Activated CD4-positive, alpha-beta T cell treated with anti-CD3 and anti-CD28 coated beads, Interleukin-2, amount 10 ng/mL, durations not matched to agents 24 days and 14 days (primary cell): ENCODE results near the gene PHOX2B. TPM values are rescaled to one million over a fixed set of nuclear protein-coding genes. Genes with fewer than 3 reads are reported as not detected.
"Not testable (repeated sequence)": the region's sequence is repeated elsewhere in the genome, so short reads cannot be mapped to it uniquely, and the experiment has no call there.

ENCODE experiments used
- DNase-seq: peaks from one replicate; pipeline ENCODE4 v3.0.0; 2022
- H3K27ac Mint-ChIP-seq: one replicate; pipeline ENCODE4 v1.8.0; 2022; ENCODE audit warnings: mild to moderate bottlenecking, mixed read lengths
- H3K27me3 Mint-ChIP-seq: one replicate; pipeline ENCODE4 v1.8.0; 2022; ENCODE audit warnings: mixed read lengths
- H3K36me3 Mint-ChIP-seq: one replicate; pipeline ENCODE4 v1.8.0; 2022; ENCODE audit warnings: low read depth, mild to moderate bottlenecking, mixed read lengths
- H3K4me1 Mint-ChIP-seq: one replicate; pipeline ENCODE4 v1.8.0; 2021; ENCODE audit warnings: mixed read lengths
- H3K4me3 Mint-ChIP-seq: one replicate; pipeline ENCODE4 v1.8.0; 2022; ENCODE audit warnings: mild to moderate bottlenecking, moderate library complexity, mixed read lengths
- H3K9me3 Mint-ChIP-seq: one replicate; pipeline ENCODE4 v1.8.0; 2021; ENCODE audit warnings: mixed read lengths
- intact Hi-C: fragments of 100-400 bp; cut with micrococcal nuclease; formaldehyde crosslinking; loops from one replicate; pipeline ENCODE4 v1.15.1; 2023
- total RNA-seq: library from RNA; stranded (reverse); gene quantifications from 2 replicates; pipeline ENCODE4 v1.2.3, GENCODE V29; 2022

PHOX2B gene
- total RNA-seq, 1 donor from 2014 or later: not detected

- Mint-ChIP-seq H3K4me3 (no peak overlapping the region), H3K27me3 (no peaks in the 10 kb centered on the region)
Observed at GRCh38 chr4:41713768-41714167, 34.8 kb downstream of the PHOX2B start.

GRCh38 chr4:41712425-41712824 lies 36.1 kb downstream of the PHOX2B start:
- intact Hi-C loops: no loop called here
- no peak for DNase-seq
- H3K9me3 Mint-ChIP-seq: no peaks in the 10 kb centered on the region
- H3K27me3 Mint-ChIP-seq: no peaks in the 10 kb centered on the region
- H3K4me3 Mint-ChIP-seq: no peak overlapping the region
- no peaks in the 10 kb centered on the region for H3K36me3 Mint-ChIP-seq
- no peak overlapping the region for H3K27ac Mint-ChIP-seq
- H3K4me1 Mint-ChIP-seq: no peaks in the 10 kb centered on the region

More at GRCh38 chr4:41713768-41714167, 34.8 kb downstream of the PHOX2B start:
- Mint-ChIP-seq H3K9me3 (no peaks in the 10 kb centered on the region), H3K4me1 (no peaks in the 10 kb centered on the region), H3K27ac (no peak overlapping the region), H3K36me3 (no peaks in the 10 kb centered on the region)
- DNase-seq: no peak
- intact Hi-C loops: no loop called here

- H3K27ac Mint-ChIP-seq, intact Hi-C loops, H3K27me3 Mint-ChIP-seq, H3K9me3 Mint-ChIP-seq, H3K4me1 Mint-ChIP-seq, DNase-seq, H3K4me3 Mint-ChIP-seq, H3K36me3 Mint-ChIP-seq: not testable (repeated sequence)
Observed at GRCh38 chr4:41711654-41712053, 36.9 kb downstream of the PHOX2B start.

- no peak overlapping the region for H3K27ac Mint-ChIP-seq
- no peaks in the 10 kb centered on the region for H3K36me3 Mint-ChIP-seq
- H3K4me3 Mint-ChIP-seq: no peak overlapping the region
- H3K4me1 Mint-ChIP-seq: no peaks in the 10 kb centered on the region
- no peaks in the 10 kb centered on the region for H3K27me3 Mint-ChIP-seq
- intact Hi-C loops: no loop called here
- H3K9me3 Mint-ChIP-seq: no peaks in the 10 kb centered on the region
- no peak for DNase-seq
Observed at GRCh38 chr4:41709844-41710481, 38.6 kb downstream of the PHOX2B start.

GRCh38 chr4:41703785-41704184 lies 44.7 kb downstream of the PHOX2B start:
- Mint-ChIP-seq H3K4me3 (no peak overlapping the region), H3K36me3 (no peaks in the 10 kb centered on the region), H3K27me3 (no peaks in the 10 kb centered on the region), H3K27ac (no peak overlapping the region), H3K9me3 (no peaks in the 10 kb centered on the region), H3K4me1 (no peaks in the 10 kb centered on the region)
- intact Hi-C loops: no loop called here
- no peak for DNase-seq

- intact Hi-C loops: no loop called here
- Mint-ChIP-seq H3K9me3 (no peaks in the 10 kb centered on the region), H3K4me1 (no peaks in the 10 kb centered on the region), H3K27me3 (peaks cover 3% of the 10 kb centered on the region), H3K4me3 (no peak overlapping the region), H3K36me3 (no peaks in the 10 kb centered on the region), H3K27ac (no peak overlapping the region)
- no peak for DNase-seq
Observed at GRCh38 chr4:41702770-41703169, 45.8 kb downstream of the PHOX2B start.

GRCh38 chr4:41701983-41702382 lies 46.5 kb downstream of the PHOX2B start:
- H3K4me1 Mint-ChIP-seq: no peaks in the 10 kb centered on the region
- intact Hi-C loops: no loop called here
- H3K27ac Mint-ChIP-seq: no peak overlapping the region
- H3K9me3 Mint-ChIP-seq: no peaks in the 10 kb centered on the region
- DNase-seq: no peak
- H3K36me3 Mint-ChIP-seq: no peaks in the 10 kb centered on the region
- peaks cover 3% of the 10 kb centered on the region for H3K27me3 Mint-ChIP-seq
- no peak overlapping the region for H3K4me3 Mint-ChIP-seq

GRCh38 chr4:41696763-41697162 lies 51.8 kb downstream of the PHOX2B start:
- H3K4me3 Mint-ChIP-seq: no peak overlapping the region
- no peaks in the 10 kb centered on the region for H3K9me3 Mint-ChIP-seq

GRCh38 chr4:41696131-41696530 lies 52.4 kb downstream of the PHOX2B start:
- H3K9me3 Mint-ChIP-seq: no peaks in the 10 kb centered on the region
- intact Hi-C loops: no loop called here
- H3K4me1 Mint-ChIP-seq: no peaks in the 10 kb centered on the region
- no peaks in the 10 kb centered on the region for H3K36me3 Mint-ChIP-seq
- peaks cover 3% of the 10 kb centered on the region for H3K27me3 Mint-ChIP-seq
- no peak overlapping the region for H3K4me3 Mint-ChIP-seq
- DNase-seq: no peak
- no peak overlapping the region for H3K27ac Mint-ChIP-seq

More at GRCh38 chr4:41696763-41697162, 51.8 kb downstream of the PHOX2B start:
- Mint-ChIP-seq H3K27ac (no peak overlapping the region), H3K4me1 (no peaks in the 10 kb centered on the region), H3K36me3 (no peaks in the 10 kb centered on the region), H3K27me3 (peaks cover 3% of the 10 kb centered on the region)
- intact Hi-C loops: no loop called here
- DNase-seq: no peak

Other genes with a start within 250 kb of the PHOX2B start
- gene LIMCH1, start 210.6 kb downstream of the PHOX2B start, total RNA-seq: not detected in 2 replicates
- 97.6 and 102 TPM in 2 replicates for gene TMEM33, start 186.7 kb upstream of the PHOX2B start, total RNA-seq
- 0.19 and 0.21 TPM in 2 replicates for gene DCAF4L1, start 233.0 kb upstream of the PHOX2B start, total RNA-seq
- gene SLC30A9, start 241.8 kb upstream of the PHOX2B start, total RNA-seq: 44.7 and 46.9 TPM in 2 replicates